PC-3 (cell line): Measurements from ENCODE around the gene HDAC4. TPM values are rescaled to one million over a fixed set of nuclear protein-coding genes. Genes with fewer than 3 reads are reported as not detected.

ENCODE experiments used
- ATAC-seq: fragments of 200-7000 bp; cut with Tn5 transposase; 2 replicates; pipeline ENCODE4 v1.9.1; 2020; ENCODE audit warnings: mild to moderate bottlenecking, moderate library complexity
- BruUV-seq: library from RNA; stranded (reverse); fragments of 400-500 nt; replicated peaks from 2 replicates; lab custom pipeline; 2021; lab: Mats Ljungman, UMichigan
- CTCF ChIA-PET: fragments of 300-600 bp; sonication (Branson Sonifier 250); formaldehyde crosslinking; loops from one replicate; lab custom pipeline; 2022; ENCODE audit warnings: antibody characterized with exemption; lab: Charles Lee
- POLR2A ChIA-PET: fragments of 300-600 bp; sonication (Branson Sonifier 250); formaldehyde crosslinking; loops from one replicate; lab custom pipeline; 2022; ENCODE audit warnings: antibody characterized with exemption; ENCODE audit not compliant: unreplicated experiment; lab: Charles Lee
- DNase-seq: peaks from one replicate; pipeline ENCODE4 v3.0.0-alpha.2; 2015
- H2AFZ ChIP-seq: fragments of 300-600 bp; sonication (generic); 2 replicates; pipeline ENCODE4 v1.6.0; 2016; ENCODE audit warnings: antibody characterized with exemption, low read length
- H3F3A ChIP-seq: fragments of 300-600 bp; sonication (generic); one replicate; pipeline ENCODE4 v1.6.0; 2017; ENCODE audit warnings: antibody characterized with exemption, low read length, control low read depth, mild to moderate bottlenecking; ENCODE audit not compliant: unreplicated experiment
- H3K27ac ChIP-seq: fragments of 300-600 bp; sonication (generic); 2 replicates; pipeline ENCODE4 v1.5.1; 2016; ENCODE audit warnings: mild to moderate bottlenecking, low read length
- H3K27me3 ChIP-seq: fragments of 300-600 bp; sonication (generic); 2 replicates; pipeline ENCODE4 v1.6.1; 2016; ENCODE audit warnings: low read length, mixed read lengths
- H3K36me3 ChIP-seq: fragments of 300-600 bp; sonication (generic); 2 replicates; pipeline ENCODE4 v1.6.1; 2016; ENCODE audit warnings: low read depth, mixed run types, low read length, mixed read lengths
- H3K4me1 ChIP-seq: fragments of 300-600 bp; sonication (generic); 2 replicates; pipeline ENCODE4 v1.5.1; 2016; ENCODE audit warnings: low read length; ENCODE audit not compliant: insufficient read depth
- H3K4me2 ChIP-seq: fragments of 300-600 bp; sonication (generic); 2 replicates; pipeline ENCODE4 v1.6.0; 2016; ENCODE audit warnings: low read length
- H3K4me3 ChIP-seq: fragments of 300-600 bp; sonication (generic); 2 replicates; pipeline ENCODE4 v1.5.1; 2016; ENCODE audit warnings: mild to moderate bottlenecking, low read length, mixed read lengths
- H3K79me2 ChIP-seq: fragments of 300-600 bp; sonication (generic); 2 replicates; pipeline ENCODE4 v1.6.1; 2017; ENCODE audit warnings: low read length, mixed read lengths
- H3K9ac ChIP-seq: fragments of 300-600 bp; sonication (generic); 2 replicates; pipeline ENCODE4 v1.6.0; 2016; ENCODE audit warnings: mild to moderate bottlenecking, low read length
- H3K9me2 ChIP-seq: fragments of 300-600 bp; sonication (generic); replicated peaks from 2 replicates; pipeline ENCODE4 v1.6.1; 2016; ENCODE audit warnings: mixed run types, low read length, mixed read lengths
- H3K9me3 ChIP-seq: fragments of 300-600 bp; sonication (generic); 2 replicates; pipeline ENCODE4 v1.6.1; 2016; ENCODE audit warnings: low read length, mixed read lengths
- H4K20me1 ChIP-seq: fragments of 300-600 bp; sonication (generic); 2 replicates; pipeline ENCODE4 v1.6.1; 2016; ENCODE audit warnings: low read length, mixed read lengths
- CTCF ChIP-seq: fragments of 300-600 bp; sonication (generic); conservative IDR thresholded peaks from 2 replicates; pipeline ENCODE4 v1.5.1; 2017; ENCODE audit warnings: antibody characterized with exemption, low read depth, mild to moderate bottlenecking, low read length
- EZH2 ChIP-seq: fragments of 300-600 bp; sonication (generic); IDR thresholded peaks from one replicate; pipeline ENCODE4 v1.6.1; 2017; ENCODE audit warnings: antibody characterized with exemption, mild to moderate bottlenecking, low read length; ENCODE audit not compliant: unreplicated experiment
- EZH2phosphoT487 ChIP-seq: fragments of 300-600 bp; sonication (generic); IDR thresholded peaks from 2 replicates; pipeline ENCODE4 v1.6.1; 2018; ENCODE audit warnings: mild to moderate bottlenecking, antibody characterized with exemption, low read length, borderline replicate concordance
- intact Hi-C: fragments of 100-400 bp; cut with micrococcal nuclease; formaldehyde crosslinking; loops from 2 replicates; pipeline ENCODE4 v1.9.0; 2023
- total RNA-seq: library from RNA; depleted of rRNA; stranded (reverse); fragments of >200 nt; gene quantifications from 2 replicates; pipeline ENCODE4 v1.2.3, GENCODE V29; 2014

HDAC4 gene
- total RNA-seq, 1 experiment from 2014 or later = 8.5 TPM

- BruUV-seq = no TSS peak
- ATAC-seq = no peak
- DNase-seq = no peak
These were observed 245.6 kb downstream of the HDAC4 start for GRCh38 chr2:239154971-239155805.

GRCh38 chr2:239153806-239154591 lies 246.8 kb downstream of the HDAC4 start:
- Histone ChIP-seq H3K27ac (no peak overlapping the region), H3K9ac (no peak overlapping the region), H3K9me3 (no peaks in the 10 kb centered on the region), H3K36me3 (no peaks in the 10 kb centered on the region), H3K27me3 (no peaks in the 10 kb centered on the region), H3K4me1 (no peaks in the 10 kb centered on the region), H3K4me2 (no peak overlapping the region), H3K4me3 (no peak overlapping the region), H4K20me1 (no peaks in the 10 kb centered on the region), H3F3A (no peaks in the 10 kb centered on the region), H2AFZ (no peak overlapping the region), H3K9me2 (no peaks in the 10 kb centered on the region), H3K79me2 (no peaks in the 10 kb centered on the region)
- no peak for DNase-seq
- ATAC-seq = no peak
- ChIA-PET CTCF (no interaction called here), POLR2A (no interaction called here)
- intact Hi-C loops = no loop called here
- no TSS peak for BruUV-seq
- no peak for TF ChIP-seq CTCF
- no peak for TF ChIP-seq EZH2
- TF ChIP-seq EZH2phosphoT487 = no peak

More at GRCh38 chr2:239154971-239155805, 245.6 kb downstream of the HDAC4 start:
- CTCF ChIA-PET = no interaction called here
- Histone ChIP-seq H3K4me3 (no peak overlapping the region), H3K27ac (no peak overlapping the region), H3K9me2 (no peaks in the 10 kb centered on the region), H3K4me2 (no peak overlapping the region), H3K27me3 (no peaks in the 10 kb centered on the region), H3K9me3 (no peaks in the 10 kb centered on the region), H3K36me3 (no peaks in the 10 kb centered on the region), H4K20me1 (no peaks in the 10 kb centered on the region), H3K9ac (no peak overlapping the region), H3K79me2 (no peaks in the 10 kb centered on the region), H2AFZ (no peak overlapping the region), H3K4me1 (no peaks in the 10 kb centered on the region), H3F3A (no peaks in the 10 kb centered on the region)
- intact Hi-C loops = no loop called here
- TF ChIP-seq CTCF = no peak
- no peak for TF ChIP-seq EZH2phosphoT487
- TF ChIP-seq EZH2 = no peak
- POLR2A ChIA-PET = no interaction called here

GRCh38 chr2:239152916-239153305 lies 247.9 kb downstream of the HDAC4 start:
- no peak for DNase-seq
- no peaks in the 10 kb centered on the region for H3K27me3 ChIP-seq
- H3K4me3 ChIP-seq = no peak overlapping the region
- intact Hi-C loops = no loop called here
- no peak overlapping the region for H2AFZ ChIP-seq
- CTCF ChIA-PET = no interaction called here
- H3K9ac ChIP-seq = no peak overlapping the region
- no peak for TF ChIP-seq CTCF
- no peak overlapping the region for H3K27ac ChIP-seq
- H3F3A ChIP-seq = no peaks in the 10 kb centered on the region
- no peaks in the 10 kb centered on the region for H3K9me3 ChIP-seq
- no peak for ATAC-seq
- H3K36me3 ChIP-seq = no peaks in the 10 kb centered on the region
- POLR2A ChIA-PET = no interaction called here
- H3K4me1 ChIP-seq = no peaks in the 10 kb centered on the region
- H4K20me1 ChIP-seq = no peaks in the 10 kb centered on the region
- no peaks in the 10 kb centered on the region for H3K9me2 ChIP-seq
- H3K4me2 ChIP-seq = no peak overlapping the region
- no TSS peak for BruUV-seq
- H3K79me2 ChIP-seq = no peaks in the 10 kb centered on the region
